RCC 7860 (cell line): ENCODE measurements around the gene SPPL3.
"Not testable (repeated sequence)": the region's sequence is repeated elsewhere in the genome, so short reads cannot be mapped to it uniquely, and the experiment has no call there.

ENCODE experiments used
- DNase-seq: peaks from one replicate; pipeline ENCODE4 v3.0.0-alpha.2; 2015; ENCODE audit warnings: low spot score
- FAIRE-seq: peaks from 2 replicates; lab custom pipeline; 2012; peaks lifted over from hg19 to GRCh38; lab: Jason Lieb, UNC

SPPL3 gene

GRCh38 chr12:120921637-120922036 is 17.5 kb upstream of the SPPL3 start:
- no peak for DNase-seq
- FAIRE-seq = no peak

GRCh38 chr12:120920178-120920577 is 16.0 kb upstream of the SPPL3 start:
- DNase-seq (no peak), FAIRE-seq (no peak)

GRCh38 chr12:120917748-120918147 is 13.6 kb upstream of the SPPL3 start:
- FAIRE-seq (no peak), DNase-seq (no peak)

GRCh38 chr12:120916561-120916960 is 12.4 kb upstream of the SPPL3 start:
- FAIRE-seq (no peak), DNase-seq (no peak)

- DNase-seq (no peak), FAIRE-seq (no peak)
Measured at GRCh38 chr12:120914794-120915193, 10.6 kb upstream of the SPPL3 start.

GRCh38 chr12:120909633-120910298 is 5.6 kb upstream of the SPPL3 start:
- FAIRE-seq (no peak), DNase-seq (no peak)

- DNase-seq (no peak), FAIRE-seq (no peak)
Measured at GRCh38 chr12:120905856-120906384, 1.8 kb upstream of the SPPL3 start.

GRCh38 chr12:120903412-120904196 is 554 bp downstream of the SPPL3 start:
- DNase-seq (no peak), FAIRE-seq (no peak)

GRCh38 chr12:120902846-120903411 is 1.2 kb downstream of the SPPL3 start:
- DNase-seq (no peak), FAIRE-seq (no peak)

GRCh38 chr12:120901818-120902217 is 2.3 kb downstream of the SPPL3 start:
- FAIRE-seq (no peak), DNase-seq (no peak)

GRCh38 chr12:120901101-120901500 is 3.1 kb downstream of the SPPL3 start:
- FAIRE-seq = not testable (repeated sequence)

GRCh38 chr12:120895532-120895931 is 8.6 kb downstream of the SPPL3 start:
- no peak for FAIRE-seq
- no peak for DNase-seq

More at GRCh38 chr12:120901101-120901500, 3.1 kb downstream of the SPPL3 start:
- DNase-seq = not testable (repeated sequence)

- DNase-seq (no peak), FAIRE-seq (no peak)
Measured at GRCh38 chr12:120892265-120892664, 11.9 kb downstream of the SPPL3 start.

GRCh38 chr12:120890963-120891362 is 13.2 kb downstream of the SPPL3 start:
- DNase-seq = no peak
- no peak for FAIRE-seq

- DNase-seq (no peak), FAIRE-seq (no peak)
Measured at GRCh38 chr12:120887253-120888043, 16.7 kb downstream of the SPPL3 start.

GRCh38 chr12:120886199-120887018 is 17.7 kb downstream of the SPPL3 start:
- DNase-seq (no peak), FAIRE-seq (no peak)

- FAIRE-seq = no peak
- DNase-seq = no peak
Measured at GRCh38 chr12:120885521-120885920, 18.6 kb downstream of the SPPL3 start.

- DNase-seq (no peak), FAIRE-seq (no peak)
Measured at GRCh38 chr12:120884644-120885043, 19.5 kb downstream of the SPPL3 start.

- FAIRE-seq (no peak), DNase-seq (no peak)
Measured at GRCh38 chr12:120882055-120882555, 22.1 kb downstream of the SPPL3 start.
